ENCODE data around the gene XYLT1. TPM values are rescaled to one million over a fixed set of nuclear protein-coding genes. Genes with fewer than 3 reads are reported as not detected.

XYLT1 gene
- total and polyA plus RNA-seq, 2 of the 8 experiments (the other 6 are each of a cell fraction or from before 2014, with no cell fraction given), result 6.6 to 25.4 TPM

DNA sequence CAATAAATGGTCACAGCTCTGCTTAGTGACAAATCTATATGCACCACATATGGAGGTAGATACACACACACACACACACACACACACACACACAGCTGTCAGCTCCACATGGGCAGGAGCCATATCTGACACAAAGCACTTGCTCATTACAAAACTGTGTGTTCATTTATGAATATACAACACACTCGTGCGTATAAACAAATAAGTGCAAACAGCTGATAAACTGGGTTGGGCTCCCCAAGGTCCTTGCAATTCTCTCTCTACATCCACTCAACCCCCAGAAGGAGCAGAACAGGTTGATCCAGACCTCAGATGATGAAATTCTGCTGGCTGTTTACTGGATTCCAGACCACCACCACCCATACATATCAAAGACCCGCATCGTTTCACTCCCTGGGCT lies 140.7 kb downstream of the XYLT1 start:
- Histone ChIP-seq H3K23ac (ENCODE audit: insufficient read length) (no peak overlapping the region), H3K4me3 (ENCODE audit: extremely low read depth in 1 of 4, insufficient read depth in 2 of 4, low read depth in 3 of 4, low read length in 4 of 4) (no peak overlapping the region), H3K4me1 (replicated peaks in 1 of 4; ENCODE audit: control insufficient read depth in 3 of 4, insufficient read depth in 4 of 4, low read length in 3 of 4) (peaks cover 0 to 5% (median 2%) of the 10 kb centered on the region in 4 experiments; a peak in 3 of 7 replicates), H3K14ac (ENCODE audit: insufficient read length) (no peak overlapping the region), H2BK12ac (ENCODE audit: low read depth, low read length) (no peak overlapping the region), H2AK5ac (ENCODE audit: low read depth, low read length) (no peak overlapping the region), H3K18ac (ENCODE audit: extremely low read depth, low read length) (no peak overlapping the region), H2BK15ac (ENCODE audit: low read length) (no peak overlapping the region), H3K56ac (replicated peaks; ENCODE audit: insufficient read length, low read depth, low read length) (no peak overlapping the region), H4K5ac (ENCODE audit: insufficient read length, low read depth, low read length) (no peak overlapping the region), H3K9me3 (ENCODE audit: insufficient read depth in 2 of 2, low read depth in 1 of 2, low read length in 1 of 2) (no peaks in the 10 kb centered on the region), H3K23me2 (ENCODE audit: low read depth, low read length) (no peaks in the 10 kb centered on the region), H4K91ac (replicated peaks; ENCODE audit: insufficient read length, low read length) (no peak overlapping the region), H4K20me1 (replicated peaks in 1 of 2; ENCODE audit: control insufficient read depth in 1 of 2, insufficient read depth in 2 of 2, low read length in 2 of 2) (no peaks in the 10 kb centered on the region), H2BK120ac (replicated peaks; ENCODE audit: low read depth, low read length) (no peak overlapping the region), H4K8ac (ENCODE audit: extremely low read depth, insufficient read depth, low read length) (no peak overlapping the region), H3K4ac (replicated peaks; ENCODE audit: insufficient read length, low read depth, low read length) (no peak overlapping the region), H2BK5ac (ENCODE audit: low read depth, low read length) (no peak overlapping the region), H2BK20ac (ENCODE audit: low read length) (no peak overlapping the region), H3K4me2 (ENCODE audit: insufficient read depth in 1 of 2, low read depth in 2 of 2, low read length in 2 of 2) (no peak overlapping the region), H2AFZ (ENCODE audit: low read length) (no peak overlapping the region), H3K9ac (replicated peaks in 1 of 4; ENCODE audit: extremely low read depth in 1 of 4, low read depth in 3 of 4, low read length in 3 of 4) (no peak overlapping the region), H3K36me3 (ENCODE audit: control insufficient read depth in 2 of 4, insufficient read depth in 4 of 4, low read length in 3 of 4) (no peaks in the 10 kb centered on the region), H3K79me2 (ENCODE audit: control insufficient read depth in 1 of 2, insufficient read depth in 2 of 2, low read length in 2 of 2) (no peaks in the 10 kb centered on the region; a peak in 1 of 4 replicates), H3K79me1 (ENCODE audit: low read depth, low read length) (peaks cover 7% of the 10 kb centered on the region), H3K27me3 (replicated peaks in 1 of 4; ENCODE audit: control insufficient read depth in 3 of 4, extremely low read depth in 1 of 4, insufficient read depth in 3 of 4, low read length in 3 of 4) (no peaks in the 10 kb centered on the region), H3K27ac (ENCODE audit: low read depth, low read length) (no peak overlapping the region)
- no peak for DNase-seq (ENCODE audit: low read depth in 1 of 2, low spot score in 2 of 2)
- CTCF ChIA-PET (ENCODE audit: partially characterized antibody), result no interaction called here
- POLR2A ChIA-PET (ENCODE audit: partially characterized antibody), result interaction anchor here (0.6 kb wide), 1 partner anchor 1497 kb away, joined by 3 read pairs; no protein-coding TSS in a partner anchor
- WGBS, 2 experiments (ENCODE audit: extremely low coverage in 1 of 2, insufficient coverage in 1 of 2, insufficient read length in 1 of 2, insufficient replicate concordance in 2 of 2, low coverage in 1 of 2, low lambda C conversion rate in 2 of 2, missing lambda C conversion rate in 1 of 2), result 98% methylated on average over 4 of the region's 4 CpGs; no CpG with 5 or more reads in 1 of the 2 experiments
- FAIRE-seq, result no peak
- TF ChIP-seq CHD1 (IDR thresholded peaks at IDR 0.05; ENCODE audit: low read depth, low read length), result no peak
- no peak for TF ChIP-seq SUZ12 (IDR thresholded peaks at IDR 0.05; ENCODE audit: low read length)
- TF ChIP-seq GABPA (IDR thresholded peaks at IDR 0.05; ENCODE audit: borderline replicate concordance, insufficient read depth, low read length), result no peak
- TF ChIP-seq JUN (IDR thresholded peaks at IDR 0.05; ENCODE audit: low read depth, low read length), result no peak
- no peak for TF ChIP-seq SP4 (IDR thresholded peaks at IDR 0.05; ENCODE audit: low read length)
- no peak for TF ChIP-seq RNF2 (IDR thresholded peaks at IDR 0.05; ENCODE audit: borderline replicate concordance, low read depth, low read length, missing control alignments, poor library complexity, severe bottlenecking)
- TF ChIP-seq CTBP2 (IDR thresholded peaks at IDR 0.05; ENCODE audit: borderline replicate concordance, insufficient read depth, insufficient read length, low read length), result no peak
- TF ChIP-seq SAP30 (IDR thresholded peaks at IDR 0.05; ENCODE audit: insufficient read depth, insufficient replicate concordance, low read length), result no peak
- TF ChIP-seq KDM1A (IDR thresholded peaks at IDR 0.05; ENCODE audit: borderline replicate concordance, low read length), result no peak
- no peak for TF ChIP-seq YY1 (IDR thresholded peaks at IDR 0.05; ENCODE audit: low read depth, low read length)
- no peak for TF ChIP-seq KDM5A (IDR thresholded peaks at IDR 0.05; ENCODE audit: low read length)
- TF ChIP-seq TCF12 (IDR thresholded peaks at IDR 0.05; ENCODE audit: low read depth, low read length), result no peak
- no peak for TF ChIP-seq EP300 (IDR thresholded peaks at IDR 0.05; ENCODE audit: borderline replicate concordance in 1 of 2, low read depth in 2 of 2, low read length in 2 of 2)
- no peak for TF ChIP-seq BCL11A (IDR thresholded peaks at IDR 0.05; ENCODE audit: low read depth in 2 of 2, low read length in 2 of 2)

Measured in H1 (cell line).